ENCODE results near the gene CBLN3.

CBLN3 gene

GRCh38 chr14:24426912-24427536 is 2.4 kb downstream of the CBLN3 start:
- DNase-seq (ENCODE audit: low read depth in 2 of 3, low spot score in 1 of 3), result no peak

GRCh38 chr14:24426150-24426911 is 3.1 kb downstream of the CBLN3 start:
- no peak for DNase-seq (ENCODE audit: low read depth in 2 of 3, low spot score in 1 of 3)

- no peak for DNase-seq (ENCODE audit: low read depth in 2 of 3, low spot score in 1 of 3)
Measured at GRCh38 chr14:24425704-24426103, 3.8 kb downstream of the CBLN3 start.

GRCh38 chr14:24422694-24423601 is 6.5 kb downstream of the CBLN3 start:
- no peak for DNase-seq (ENCODE audit: low read depth in 2 of 3, low spot score in 1 of 3)

- no peak for DNase-seq (ENCODE audit: low read depth in 2 of 3, low spot score in 1 of 3)
Measured at GRCh38 chr14:24422261-24422660, 7.2 kb downstream of the CBLN3 start.

- DNase-seq (ENCODE audit: low read depth in 2 of 3, low spot score in 1 of 3), result no peak
Measured at GRCh38 chr14:24418492-24418873, 11.0 kb downstream of the CBLN3 start.

- no peak for DNase-seq (ENCODE audit: low read depth in 2 of 3, low spot score in 1 of 3)
Measured at GRCh38 chr14:24417832-24418491, 11.5 kb downstream of the CBLN3 start.

- no peak for DNase-seq (ENCODE audit: low read depth in 2 of 3, low spot score in 1 of 3)
Measured at GRCh38 chr14:24416932-24417619, 12.4 kb downstream of the CBLN3 start.

GRCh38 chr14:24416254-24416931 is 13.1 kb downstream of the CBLN3 start:
- no peak for DNase-seq (ENCODE audit: low read depth in 2 of 3, low spot score in 1 of 3)

GRCh38 chr14:24415421-24416253 is 13.8 kb downstream of the CBLN3 start:
- DNase-seq (ENCODE audit: low read depth in 2 of 3, low spot score in 1 of 3), result no peak

GRCh38 chr14:24414732-24415420 is 14.6 kb downstream of the CBLN3 start:
- DNase-seq (ENCODE audit: low read depth in 2 of 3, low spot score in 1 of 3), result no peak

- DNase-seq (ENCODE audit: low read depth in 2 of 3, low spot score in 1 of 3), result no peak
Measured at GRCh38 chr14:24414077-24414476, 15.4 kb downstream of the CBLN3 start.

- no peak for DNase-seq (ENCODE audit: low read depth in 2 of 3, low spot score in 1 of 3)
Measured at GRCh38 chr14:24411443-24412389, 17.8 kb downstream of the CBLN3 start.

- no peak for DNase-seq (ENCODE audit: low read depth in 2 of 3, low spot score in 1 of 3)
Measured at GRCh38 chr14:24409956-24410355, 19.5 kb downstream of the CBLN3 start.

- no peak for DNase-seq (ENCODE audit: low read depth in 2 of 3, low spot score in 1 of 3)
Measured at GRCh38 chr14:24409192-24409591, 20.3 kb downstream of the CBLN3 start.

GRCh38 chr14:24408764-24409163 is 20.7 kb downstream of the CBLN3 start:
- no peak for DNase-seq (ENCODE audit: low read depth in 2 of 3, low spot score in 1 of 3)

- no peak for DNase-seq (ENCODE audit: low read depth in 2 of 3, low spot score in 1 of 3)
Measured at GRCh38 chr14:24407608-24408325, 21.7 kb downstream of the CBLN3 start.

Data from stimulated activated CD4-positive, alpha-beta T cell treated with anti-CD3 and anti-CD28 coated beads, Interleukin-12 subunit alpha, Interleukin-12 subunit beta, amount 100 ng/mL, for 48 hours (primary cell).